Activated CD4-positive, CD25-positive, alpha-beta regulatory T cell treated with anti-CD3 and anti-CD28 coated beads, Interleukin-2, amount 50 U/mL, for 16 hours (primary cell): Measurements from ENCODE around the gene ERC2.

Experiments
- DNase-seq: peaks from one replicate; pipeline ENCODE4 v3.0.0-alpha.2; 2020; ENCODE audit warnings: low read depth, low spot score

The ERC2 gene

GRCh38 chr3:56189536-56189935 is 278.7 kb downstream of the ERC2 start:
- no peak for DNase-seq

- DNase-seq: no peak
These were observed 280.1 kb downstream of the ERC2 start for GRCh38 chr3:56188201-56188600.

- DNase-seq: no peak
These were observed 281.2 kb downstream of the ERC2 start for GRCh38 chr3:56187051-56187450.

GRCh38 chr3:56185827-56186226 is 282.4 kb downstream of the ERC2 start:
- no peak for DNase-seq

GRCh38 chr3:56183529-56183928 is 284.7 kb downstream of the ERC2 start:
- DNase-seq: no peak

- DNase-seq: no peak
These were observed 287.8 kb downstream of the ERC2 start for GRCh38 chr3:56180433-56180832.

GRCh38 chr3:56173601-56174000 is 294.7 kb downstream of the ERC2 start:
- no peak for DNase-seq

- DNase-seq: no peak
These were observed 303.8 kb downstream of the ERC2 start for GRCh38 chr3:56164436-56164835.

GRCh38 chr3:56157693-56158362 is 310.4 kb downstream of the ERC2 start:
- no peak for DNase-seq

- DNase-seq: no peak
These were observed 314.0 kb downstream of the ERC2 start for GRCh38 chr3:56154297-56154696.

- no peak for DNase-seq
These were observed 320.9 kb downstream of the ERC2 start for GRCh38 chr3:56147354-56147753.

GRCh38 chr3:56145410-56145809 is 322.9 kb downstream of the ERC2 start:
- no peak for DNase-seq

GRCh38 chr3:56144805-56145204 is 323.5 kb downstream of the ERC2 start:
- DNase-seq: no peak

- DNase-seq: no peak
These were observed 330.9 kb downstream of the ERC2 start for GRCh38 chr3:56137415-56137814.

GRCh38 chr3:56136514-56136913 is 331.8 kb downstream of the ERC2 start:
- DNase-seq: no peak

- DNase-seq: no peak
These were observed 332.3 kb downstream of the ERC2 start for GRCh38 chr3:56135941-56136340.

- no peak for DNase-seq
These were observed 334.8 kb downstream of the ERC2 start for GRCh38 chr3:56133423-56133822.

- no peak for DNase-seq
These were observed 335.5 kb downstream of the ERC2 start for GRCh38 chr3:56132762-56133161.

- DNase-seq: no peak
These were observed 336.2 kb downstream of the ERC2 start for GRCh38 chr3:56131974-56132590.

GRCh38 chr3:56130036-56130435 is 338.2 kb downstream of the ERC2 start:
- no peak for DNase-seq

GRCh38 chr3:56126632-56127031 is 341.6 kb downstream of the ERC2 start:
- no peak for DNase-seq

- DNase-seq: no peak
These were observed 342.8 kb downstream of the ERC2 start for GRCh38 chr3:56125358-56126005.

GRCh38 chr3:56124546-56124945 is 343.7 kb downstream of the ERC2 start:
- no peak for DNase-seq
